GM19025 (cell line): ENCODE results near the gene TBC1D7.
"Not testable (repeated sequence)": the region's sequence is repeated elsewhere in the genome, so short reads cannot be mapped to it uniquely, and the experiment has no call there.

Source experiments
- ATAC-seq: cut with Tn5 transposase; IDR thresholded peaks from one replicate; pipeline ENCODE4 v1.9.1; 2021; ENCODE audit warnings: mild to moderate bottlenecking, low read depth, moderate library complexity; ENCODE audit not compliant: unreplicated experiment

The TBC1D7 gene

DNA sequence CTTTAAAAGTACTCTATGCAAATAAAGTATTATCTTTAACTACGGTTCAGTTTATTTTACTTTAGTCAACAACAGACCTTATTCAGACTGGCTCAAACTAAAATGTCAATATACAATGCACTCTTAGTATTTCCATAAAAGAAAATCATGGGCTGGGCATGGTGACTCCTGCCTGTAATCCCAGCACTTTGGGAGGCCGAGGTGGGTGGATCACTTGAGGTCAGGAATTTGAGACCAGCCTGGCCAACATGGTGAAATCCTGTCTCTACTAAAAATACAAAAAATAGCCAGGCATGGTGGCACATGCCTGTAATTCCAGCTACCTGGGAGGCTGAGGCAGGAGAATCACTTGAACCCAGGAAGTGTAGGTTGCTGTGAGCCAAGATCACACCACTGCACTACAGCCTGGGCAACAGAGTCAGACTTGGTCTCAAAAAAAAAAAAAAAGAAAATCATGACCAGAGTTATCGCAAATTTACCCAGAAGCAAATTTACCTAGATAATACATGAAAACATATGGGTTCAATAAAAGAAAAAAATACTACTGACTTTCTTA is 2.2 kb downstream of the TBC1D7 start:
- ATAC-seq = not testable (repeated sequence)

DNA sequence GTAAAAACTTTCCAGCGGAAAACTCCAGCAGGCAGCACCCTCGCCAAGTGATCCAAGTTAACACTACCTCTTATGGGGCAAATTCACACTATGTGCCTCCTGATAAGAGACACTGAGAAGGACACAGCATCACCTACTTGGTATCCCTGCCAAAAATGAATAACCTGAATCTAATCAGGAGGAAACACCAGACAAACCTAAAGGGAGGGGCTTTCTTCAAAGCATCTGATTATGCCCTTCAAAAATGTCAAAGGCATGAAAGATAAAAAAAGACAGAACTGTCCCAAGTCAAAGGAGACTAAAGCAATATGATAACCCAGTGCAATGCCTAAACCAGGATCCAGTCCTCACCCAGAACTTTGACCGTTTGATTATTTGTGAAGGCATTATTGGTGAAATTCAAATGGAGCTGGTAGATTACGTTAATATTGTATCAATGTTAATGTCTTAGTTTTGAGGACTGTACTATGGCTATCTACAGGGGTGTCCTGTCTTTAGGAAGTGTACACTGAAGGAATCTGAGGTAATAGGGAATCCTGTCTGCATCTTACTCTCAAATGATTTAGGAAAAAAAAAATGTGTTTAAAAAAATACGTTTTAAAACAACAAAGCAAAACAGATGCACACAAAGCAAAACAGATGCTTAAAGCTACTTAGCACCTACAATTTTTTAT is 8.3 kb downstream of the TBC1D7 start:
- no peak for ATAC-seq

DNA sequence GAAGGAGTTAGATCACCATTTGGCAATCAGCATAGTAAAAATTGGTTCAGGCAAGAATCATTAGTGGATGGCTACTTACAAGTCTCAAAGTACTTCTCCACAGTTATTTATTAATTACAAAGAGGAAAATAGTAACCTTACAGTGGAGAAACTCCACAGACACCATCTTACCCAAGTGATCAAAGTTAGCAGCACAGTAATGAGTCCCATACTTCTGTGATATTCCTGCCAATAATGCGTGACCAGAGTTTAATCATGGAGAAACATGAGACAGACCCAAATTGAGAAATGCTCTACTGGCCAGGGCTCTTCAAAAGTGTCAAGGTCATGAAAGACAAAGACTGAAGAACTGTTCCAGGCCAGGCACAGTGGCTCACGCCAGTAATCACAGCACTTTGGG is 9.5 kb downstream of the TBC1D7 start:
- ATAC-seq = no peak

DNA sequence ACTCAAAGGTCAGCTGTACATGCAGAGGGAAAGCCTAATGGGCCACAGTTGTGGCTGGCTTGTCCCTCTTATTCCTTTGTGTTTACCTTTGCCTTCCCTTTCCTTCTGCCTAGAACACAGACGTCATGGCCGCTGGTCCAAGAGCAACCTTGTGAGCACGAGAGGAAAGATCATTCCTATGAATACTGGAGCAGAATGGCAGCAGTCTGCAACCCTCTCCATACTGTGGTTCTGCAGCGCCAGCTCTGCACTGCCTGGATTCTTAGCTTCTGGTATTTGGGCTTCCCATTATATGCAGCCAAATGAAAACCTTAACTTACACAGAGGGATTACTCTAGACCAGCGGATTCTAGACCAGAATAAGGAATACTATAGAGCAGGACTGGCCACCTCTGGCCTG is 12.4 kb downstream of the TBC1D7 start:
- no peak for ATAC-seq

DNA sequence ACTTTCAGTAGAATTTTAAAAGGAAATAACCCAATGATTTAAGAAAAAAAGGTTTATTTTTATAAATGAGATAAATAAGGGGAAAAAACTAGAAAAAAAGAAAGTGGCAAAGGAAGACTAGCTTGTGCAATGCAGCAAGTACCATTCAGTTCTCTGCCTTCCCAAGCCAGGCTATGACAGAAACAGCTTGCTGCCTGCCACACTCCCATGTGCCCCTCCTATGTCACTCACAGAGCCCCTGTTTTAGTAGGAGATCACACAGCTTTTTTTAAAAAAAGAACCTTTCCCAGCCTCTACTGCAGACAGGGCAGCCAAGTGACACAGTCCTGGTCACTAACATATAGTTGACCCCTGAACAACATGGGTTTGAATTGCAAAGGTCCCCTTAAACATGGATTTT is 13.5 kb downstream of the TBC1D7 start:
- no peak for ATAC-seq

DNA sequence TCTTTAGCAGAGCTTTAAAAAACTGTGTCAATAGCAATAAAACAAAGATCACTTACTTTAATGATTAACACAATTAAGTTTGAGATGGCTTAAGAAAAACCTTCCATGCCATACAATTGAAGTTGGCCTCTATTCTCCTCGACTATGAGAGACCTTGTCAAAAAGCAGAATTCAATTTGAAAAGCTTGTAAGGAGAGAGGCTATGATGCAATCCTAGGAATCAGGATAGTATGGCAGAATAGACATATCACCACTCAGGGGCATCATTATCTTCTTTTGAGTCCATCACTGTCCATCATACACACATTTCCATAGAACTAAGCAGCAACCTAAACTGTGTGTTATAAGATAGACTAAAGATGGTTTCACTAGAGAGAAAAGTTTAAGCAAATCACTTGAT is 17.2 kb downstream of the TBC1D7 start:
- no peak for ATAC-seq

DNA sequence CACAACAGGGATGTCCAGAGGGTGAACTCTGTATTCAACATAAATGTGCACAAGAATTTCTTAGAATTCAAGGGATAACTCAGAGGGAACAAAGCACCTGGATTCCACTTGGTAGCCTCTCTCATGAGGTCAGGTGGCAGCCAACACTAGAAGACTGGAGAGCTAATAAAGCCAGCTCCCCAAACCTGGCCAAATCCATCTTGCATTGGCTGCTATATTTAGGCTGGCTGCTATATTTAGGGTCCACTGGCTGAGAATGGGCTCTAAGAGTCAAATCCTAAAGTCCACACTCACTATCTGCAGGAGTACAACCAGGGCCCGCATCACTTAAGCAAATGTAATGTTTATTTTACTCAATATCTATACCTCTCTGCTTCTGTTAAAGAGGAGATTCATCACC is 20.0 kb downstream of the TBC1D7 start:
- no peak for ATAC-seq

DNA sequence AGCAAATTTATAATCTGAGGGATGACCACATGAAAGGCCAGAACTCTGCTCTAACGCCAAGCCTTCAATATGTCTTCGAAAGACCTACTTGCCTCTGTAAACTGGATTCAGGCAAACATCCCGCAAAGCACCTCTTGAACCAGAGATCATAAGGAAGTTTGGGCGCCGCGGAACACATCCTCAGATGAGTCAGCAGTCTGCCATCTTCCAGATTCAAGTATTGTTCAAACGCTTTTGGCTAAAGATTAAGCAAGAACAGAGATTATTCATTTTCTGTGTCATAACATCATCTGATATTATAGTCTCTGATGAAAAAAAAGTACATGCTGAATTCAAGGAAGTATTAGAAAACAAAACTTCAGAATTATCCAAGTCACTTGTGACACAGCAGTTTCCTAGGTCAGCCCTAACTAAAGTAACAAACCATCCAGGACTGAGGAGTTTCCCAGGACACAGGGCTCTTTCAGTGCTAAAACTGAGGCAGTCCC is 20.8 kb downstream of the TBC1D7 start:
- no peak for ATAC-seq

DNA sequence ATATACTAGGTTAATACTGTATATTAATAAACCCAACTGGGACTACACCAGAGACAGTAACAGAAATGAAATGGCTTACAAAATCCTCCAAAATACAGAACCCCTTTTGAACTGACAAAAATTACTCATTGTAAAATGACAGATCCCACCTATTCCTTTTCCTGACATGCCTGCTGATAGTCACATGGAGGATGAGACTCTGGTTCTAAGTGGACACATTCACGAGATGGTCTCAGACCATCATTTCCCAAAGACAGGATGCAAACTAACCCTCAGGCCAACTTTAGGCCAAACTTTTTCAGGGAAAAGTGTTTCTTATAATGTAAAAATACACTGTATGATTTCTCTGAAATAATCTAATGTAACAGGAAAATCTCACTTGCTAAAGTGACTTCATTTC is 22.5 kb downstream of the TBC1D7 start:
- no peak for ATAC-seq

DNA sequence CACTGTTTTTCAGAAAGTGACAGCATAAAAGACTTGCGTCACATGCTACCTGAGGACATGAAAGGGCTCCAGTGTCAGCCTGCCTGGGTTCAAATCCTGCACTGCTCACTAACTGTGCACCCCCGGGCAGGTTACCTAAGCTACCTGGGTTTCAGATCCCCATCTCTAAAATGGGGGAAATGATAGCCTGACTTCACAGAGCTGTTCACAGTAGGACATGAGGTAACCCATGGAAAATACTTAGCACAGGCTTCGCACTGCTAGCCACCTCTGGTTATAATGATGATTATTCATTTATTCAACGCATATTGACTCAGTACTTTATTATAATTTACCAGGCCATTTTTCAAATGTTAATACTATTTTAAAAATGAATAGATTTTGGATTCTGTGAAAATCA is 23.0 kb downstream of the TBC1D7 start:
- ATAC-seq = no peak

DNA sequence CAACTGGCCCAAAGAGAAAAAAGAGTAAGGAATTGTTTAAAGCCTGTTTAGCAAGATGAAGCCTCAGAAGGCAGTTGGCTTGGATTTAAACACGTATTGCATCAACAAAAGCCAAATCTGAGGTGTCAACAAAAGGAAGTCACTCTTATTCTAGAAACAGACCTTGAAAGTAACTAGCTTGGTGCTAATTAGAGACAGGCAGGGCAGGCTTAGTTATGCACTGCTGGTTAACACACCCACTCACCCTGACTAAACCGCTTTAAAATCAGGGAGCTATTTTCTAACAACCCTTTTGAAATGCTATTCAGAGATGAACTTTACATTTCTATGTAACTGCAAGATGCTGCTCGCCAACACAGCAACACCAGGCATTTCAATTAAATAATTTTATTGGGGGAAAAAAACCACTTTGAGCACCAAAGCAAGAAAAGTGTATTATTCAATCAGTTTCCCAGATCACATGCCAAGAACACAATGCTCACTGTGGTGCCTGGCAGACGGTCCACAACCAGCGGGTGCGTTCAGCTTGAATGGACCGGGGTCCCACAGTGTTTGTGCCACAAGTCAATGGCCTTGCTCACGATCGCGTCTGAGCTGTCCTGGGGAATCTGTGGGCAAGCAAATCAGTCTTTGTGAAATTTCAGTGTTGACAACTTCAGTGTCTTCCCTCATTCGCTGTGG is 23.6 kb downstream of the TBC1D7 start:
- ATAC-seq = no peak

DNA sequence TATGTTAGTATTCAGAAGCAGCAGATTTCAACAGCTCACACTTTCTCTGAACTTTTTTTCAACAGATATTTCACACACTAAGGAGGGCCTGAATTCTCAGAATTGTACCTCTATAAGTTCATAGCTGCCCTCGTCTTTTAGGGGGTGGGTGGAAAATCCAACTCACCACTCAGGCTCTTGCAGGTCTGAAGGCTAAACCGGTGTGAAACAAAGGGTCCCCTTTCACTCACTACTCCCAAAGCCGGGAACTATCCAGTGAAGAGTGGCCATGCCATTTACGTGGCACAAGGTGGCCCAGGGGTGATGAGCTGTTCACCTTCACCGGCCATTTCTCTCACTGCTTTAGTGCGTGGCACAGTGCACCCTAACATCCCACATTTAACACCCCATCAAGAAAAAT is 24.2 kb downstream of the TBC1D7 start:
- ATAC-seq = no peak

DNA sequence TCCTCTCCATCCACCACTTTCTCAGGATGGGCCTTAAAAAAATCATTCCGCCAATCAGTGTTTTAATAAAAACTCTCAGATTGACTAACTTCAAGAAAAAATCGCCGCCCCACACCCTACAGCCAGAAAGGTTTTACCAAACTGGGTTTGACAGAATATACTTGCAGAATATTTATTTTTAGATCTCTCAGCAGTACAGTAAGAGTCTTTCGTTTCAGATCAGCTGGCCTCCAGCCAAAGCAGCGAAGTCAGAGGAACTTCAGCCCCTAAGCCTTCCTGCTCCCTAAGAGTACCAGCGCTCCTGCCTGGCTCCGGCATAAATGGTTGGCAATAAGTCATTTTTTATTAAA is 24.7 kb downstream of the TBC1D7 start:
- ATAC-seq = no peak

DNA sequence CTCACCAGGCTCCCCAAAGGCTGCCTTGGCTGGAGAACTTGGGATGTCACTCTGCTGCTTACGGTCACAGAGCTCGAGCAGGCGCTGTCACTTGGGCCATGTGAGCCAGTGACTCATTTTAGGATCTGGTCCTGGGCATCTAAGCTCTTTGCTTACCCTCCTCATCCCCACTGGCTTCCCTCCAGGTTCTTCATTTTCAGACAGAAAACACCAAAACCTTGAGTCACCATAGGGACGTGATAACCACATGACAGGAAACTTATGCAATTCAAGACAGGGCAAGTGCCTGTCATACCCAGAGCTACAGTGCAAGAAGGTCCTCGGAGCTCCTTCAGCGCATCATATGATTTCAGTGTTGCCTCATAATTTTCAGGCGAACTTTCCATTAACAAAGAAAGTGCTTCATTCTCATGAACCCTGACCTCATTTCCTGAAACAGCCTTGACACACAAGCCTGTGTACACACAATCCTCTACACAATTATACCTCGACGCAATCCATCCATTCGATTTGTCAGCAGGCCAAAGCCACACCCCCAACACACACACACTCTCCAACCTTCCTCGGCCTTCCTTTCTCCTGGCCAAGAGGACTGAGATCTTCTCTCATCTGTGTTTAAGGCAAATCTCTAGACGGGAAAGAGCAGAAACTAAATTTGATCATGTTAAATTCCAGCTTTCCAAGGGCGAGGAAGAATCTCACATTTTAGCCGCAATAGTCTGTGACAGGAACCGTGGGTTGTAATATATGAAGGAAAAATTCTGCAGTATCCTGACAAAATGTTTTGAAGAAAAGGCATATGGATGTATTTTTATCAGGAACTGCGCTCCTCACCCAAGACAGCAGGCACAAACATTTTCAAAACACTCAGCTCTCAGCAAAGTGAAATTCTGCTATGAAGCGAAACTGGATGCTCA is 25.3 kb downstream of the TBC1D7 start:
- ATAC-seq = peak; percentile 77

DNA sequence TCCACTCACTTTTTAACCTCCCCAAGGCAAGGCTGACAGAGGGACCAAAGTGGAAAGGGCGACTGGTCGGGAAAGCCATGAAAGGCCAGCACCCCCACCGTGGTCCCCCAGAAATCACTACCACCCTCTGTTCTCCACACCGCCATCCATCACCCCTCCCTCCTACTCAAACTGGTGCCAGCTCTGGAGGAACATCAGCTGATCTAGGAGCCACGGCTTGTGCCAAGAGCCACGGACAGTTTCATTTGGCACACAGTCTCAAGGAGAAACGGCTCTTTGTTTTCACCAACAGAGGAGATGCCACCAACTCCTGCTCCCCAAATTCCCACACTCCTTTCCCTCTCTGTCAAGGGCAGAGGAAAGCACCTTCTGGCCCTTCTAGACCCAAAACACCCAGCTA is 26.0 kb downstream of the TBC1D7 start:
- no peak for ATAC-seq

DNA sequence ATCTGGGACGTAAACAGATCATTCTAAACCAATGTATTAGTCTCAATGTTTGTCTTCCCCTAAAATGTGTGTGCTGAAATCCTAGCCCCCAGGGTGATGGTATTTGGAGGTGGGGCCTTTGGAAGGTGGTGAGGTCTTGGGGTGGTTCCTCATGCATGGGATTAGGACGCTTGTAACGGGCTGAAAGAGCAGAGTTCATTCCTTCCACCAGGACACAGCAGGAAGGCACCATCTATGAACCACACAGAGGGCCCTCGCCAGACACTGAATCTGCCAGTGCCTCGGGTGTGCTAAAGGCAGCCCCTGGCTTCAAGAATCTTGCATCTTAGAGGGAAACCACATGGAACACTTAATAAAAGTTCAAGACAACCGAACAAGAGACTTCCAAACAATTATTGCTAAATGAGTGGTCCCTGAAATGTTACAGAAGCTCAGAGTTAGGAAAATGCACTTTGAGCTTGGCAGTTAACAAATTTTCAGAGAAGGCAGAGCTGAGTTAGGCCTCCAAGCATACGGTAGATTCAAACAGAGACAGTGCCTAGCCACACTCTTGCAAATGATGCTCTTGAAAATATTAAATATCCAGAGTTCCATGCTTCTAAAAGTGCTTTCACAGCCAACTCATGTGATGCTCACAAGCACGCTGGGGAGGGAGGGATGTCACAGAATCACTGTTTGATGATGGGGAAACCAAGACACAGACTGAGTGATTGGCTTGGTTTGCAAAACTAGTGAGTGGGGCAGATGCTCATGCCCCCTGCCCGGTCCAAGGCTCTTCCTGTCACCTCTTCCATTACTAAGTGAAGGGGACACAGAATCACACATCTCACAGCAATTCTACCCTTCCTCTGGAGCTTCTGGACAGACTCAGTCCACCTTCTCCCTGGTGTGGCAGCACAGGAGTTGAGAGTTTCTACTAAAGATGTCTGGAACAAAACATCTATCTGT is 27.4 kb downstream of the TBC1D7 start:
- no peak for ATAC-seq

DNA sequence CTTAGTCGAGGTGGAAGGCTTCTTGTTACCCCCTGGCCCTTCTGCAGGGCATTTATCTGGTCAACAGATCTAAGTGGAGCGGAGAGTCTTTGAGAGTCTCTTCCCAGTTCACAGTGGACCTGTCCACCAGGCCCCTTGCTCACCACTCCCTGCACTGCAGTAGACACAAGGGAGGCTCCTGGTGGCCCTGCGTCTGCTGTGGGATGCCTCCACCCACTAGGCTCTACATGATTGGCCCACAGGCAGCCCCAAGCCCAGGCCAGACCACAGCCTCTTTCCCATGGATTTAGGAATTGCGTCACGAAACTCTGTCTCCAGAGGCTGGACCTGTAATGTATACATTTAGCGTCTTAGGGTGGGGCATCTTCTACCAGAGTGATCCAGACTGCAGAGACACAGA is 28.4 kb downstream of the TBC1D7 start:
- ATAC-seq = no peak

DNA sequence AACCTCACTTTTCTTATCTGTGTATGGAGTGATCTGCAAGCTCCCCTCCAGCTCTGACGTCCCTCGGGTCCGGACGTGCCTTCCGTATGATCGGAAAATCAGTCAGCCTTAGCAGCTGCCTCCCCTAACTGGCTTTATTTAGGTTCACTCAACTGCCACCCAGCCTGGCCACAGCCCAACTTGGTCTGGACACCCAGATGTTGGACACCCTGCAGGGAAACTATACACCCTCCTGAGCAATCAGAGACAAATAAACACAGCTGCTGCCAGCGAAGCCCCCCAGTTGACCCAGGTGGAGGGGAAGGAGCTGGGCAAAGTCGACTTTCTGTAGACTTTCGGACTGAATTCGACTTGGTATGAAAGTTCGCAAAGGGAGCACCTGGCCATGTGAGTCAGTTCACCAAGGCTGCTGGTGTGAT is 28.9 kb downstream of the TBC1D7 start:
- ATAC-seq = no peak

DNA sequence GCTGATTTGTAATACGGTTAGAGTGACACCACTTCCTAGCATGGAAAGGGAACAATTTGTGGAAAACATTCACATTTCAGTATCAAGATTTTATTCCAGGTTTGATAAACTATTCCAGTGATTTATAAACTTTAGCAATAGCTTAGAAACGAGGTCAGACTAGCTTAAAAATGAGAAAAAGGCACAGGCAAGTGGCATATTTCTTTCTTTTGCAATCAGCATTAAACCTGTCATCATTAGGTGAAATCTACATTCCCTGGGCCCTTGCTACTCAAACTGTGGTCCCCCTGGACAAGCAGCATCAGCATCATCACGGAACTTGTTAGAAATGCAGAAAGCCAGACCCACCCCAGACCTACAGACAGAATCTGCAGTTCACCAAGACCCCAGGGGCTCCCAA is 29.9 kb downstream of the TBC1D7 start:
- ATAC-seq = no peak

DNA sequence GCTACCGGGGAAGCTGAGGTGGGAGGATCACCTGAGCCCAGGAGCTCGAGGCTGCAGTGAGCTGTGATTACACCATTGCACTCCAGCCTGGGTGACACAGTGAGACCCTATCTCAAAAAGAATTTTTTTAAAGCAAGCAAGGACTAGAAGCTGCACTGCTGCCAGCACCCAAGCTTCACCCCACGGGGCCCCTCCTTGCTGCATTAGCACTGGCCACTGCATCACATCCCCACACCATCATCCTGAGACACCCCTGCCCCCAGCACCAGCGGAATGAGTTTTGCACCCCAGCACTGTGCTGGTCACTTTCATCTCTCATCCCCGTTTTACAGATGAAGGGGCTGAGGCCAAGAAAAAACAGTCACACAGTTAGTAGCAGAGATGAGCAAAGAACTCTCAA is 30.9 kb downstream of the TBC1D7 start:
- ATAC-seq = no peak
